Activated naive CD4-positive, alpha-beta T cell treated with Interleukin-2 at 50 U/mL for 16 hours (primary cell): ENCODE measurements around the gene SHE.

ENCODE experiments used
- DNase-seq: peaks from one replicate; pipeline ENCODE4 v3.0.0-alpha.2; 2020

The SHE gene

GRCh38 chr1:154443274-154444013 lies 58.8 kb downstream of the SHE start:
- no peak for DNase-seq

GRCh38 chr1:154442006-154442740 lies 60.0 kb downstream of the SHE start:
- DNase-seq: no peak

- no peak for DNase-seq
Measured at GRCh38 chr1:154441241-154441888, 60.8 kb downstream of the SHE start.

- DNase-seq: no peak
Measured at GRCh38 chr1:154440036-154440804, 62.0 kb downstream of the SHE start.

GRCh38 chr1:154436433-154436832 lies 65.8 kb downstream of the SHE start:
- no peak for DNase-seq

GRCh38 chr1:154435599-154436200 lies 66.5 kb downstream of the SHE start:
- DNase-seq: no peak

- no peak for DNase-seq
Measured at GRCh38 chr1:154434346-154435085, 67.7 kb downstream of the SHE start.

- peak; percentile 50 for DNase-seq
Measured at GRCh38 chr1:154433161-154433764, 68.9 kb downstream of the SHE start.

GRCh38 chr1:154431586-154432373 lies 70.4 kb downstream of the SHE start:
- DNase-seq: peak; percentile 77

GRCh38 chr1:154430903-154431302 lies 71.3 kb downstream of the SHE start:
- no peak for DNase-seq

GRCh38 chr1:154429841-154430611 lies 72.2 kb downstream of the SHE start:
- DNase-seq: no peak
